ENCODE results near the gene KCNK5.
A peak's percentile ranks its signal among the peaks of the same experiment; 100 is the strongest.

Gene KCNK5
- 1.8 to 5.9 (median 3.5) reads per million in 4 donors for total RNA-seq

GRCh38 chr6:39228992-39229767 lies at the start of gene KCNK5:
TSS of gene KCNK5 (minus strand) at chr6:39229475. CDS start at chr6:39229111, 364 bp downstream.
- DNase-seq, result peak; percentile 36 to 93 (median 41)

GRCh38 chr6:39276379-39276995 lies 47.2 kb upstream of the KCNK5 start:
- DNase-seq, result no peak

GRCh38 chr6:39274903-39275302 lies 45.6 kb upstream of the KCNK5 start:
- DNase-seq, result no peak

- DNase-seq, result no peak
Measured at GRCh38 chr6:39274471-39274870, 45.2 kb upstream of the KCNK5 start.

GRCh38 chr6:39273406-39273821 lies 44.1 kb upstream of the KCNK5 start:
- DNase-seq, result no peak

DNA sequence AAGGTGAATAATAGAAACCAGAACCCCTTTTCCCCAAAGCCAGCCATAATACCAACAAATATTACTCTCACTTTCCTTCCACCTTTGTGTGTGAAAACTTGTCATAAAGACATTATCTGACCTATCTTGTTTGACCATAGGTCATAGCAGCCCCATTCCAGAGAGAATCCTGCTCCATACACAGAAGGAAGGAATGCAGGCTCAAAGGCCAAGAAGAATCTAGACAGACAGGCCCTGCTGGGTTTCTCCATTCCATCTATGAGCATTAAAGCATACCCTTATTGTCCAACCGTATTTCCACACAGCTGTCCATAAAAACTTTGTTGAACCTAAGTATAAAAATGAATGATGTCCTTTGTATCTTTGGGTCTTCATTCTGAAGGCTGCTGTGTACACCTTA lies 40.7 kb upstream of the KCNK5 start:
- DNase-seq, result no peak

DNA sequence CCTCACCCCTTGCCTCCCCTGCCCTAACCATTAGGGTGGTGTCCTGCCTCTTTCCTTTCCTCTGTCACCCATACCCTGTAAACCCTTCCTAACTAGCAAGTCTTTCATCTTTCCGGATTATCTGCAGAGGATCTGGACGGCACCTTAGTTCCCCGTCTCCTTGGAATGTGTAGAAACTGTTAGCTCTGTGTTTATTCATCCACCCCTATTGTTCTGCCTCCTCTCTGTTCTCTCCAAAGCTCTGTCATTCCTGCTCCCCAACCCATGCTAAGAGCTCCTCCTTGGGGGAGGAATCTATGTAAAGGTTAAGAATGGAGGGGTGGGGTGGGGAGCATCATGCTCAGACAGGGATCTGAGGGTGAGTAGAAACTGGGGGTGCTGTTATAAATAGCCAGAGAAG lies 39.4 kb upstream of the KCNK5 start:
- no peak for DNase-seq

DNA sequence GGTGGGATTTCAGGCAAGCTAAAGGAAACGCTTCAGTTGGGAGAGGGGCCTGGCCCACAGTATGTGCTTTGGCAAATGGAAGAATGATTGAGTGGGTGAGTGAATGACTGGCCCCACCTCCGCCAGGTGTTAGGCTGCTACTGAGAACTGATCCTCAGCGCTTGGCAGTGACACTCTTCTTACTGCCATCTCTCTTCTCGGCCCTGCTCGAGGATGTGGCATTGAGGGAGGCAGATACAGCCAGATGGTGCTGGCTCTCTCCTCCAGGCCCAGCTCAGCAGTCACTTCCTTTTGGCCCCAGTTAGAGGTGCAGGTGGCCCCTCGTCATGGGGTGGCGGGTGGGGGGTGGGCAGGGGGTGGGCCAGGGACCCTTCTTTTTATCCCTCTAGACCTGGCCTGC lies 38.9 kb upstream of the KCNK5 start:
- no peak for DNase-seq

- DNase-seq, result no peak
Measured at GRCh38 chr6:39266782-39267355, 37.6 kb upstream of the KCNK5 start.

DNA sequence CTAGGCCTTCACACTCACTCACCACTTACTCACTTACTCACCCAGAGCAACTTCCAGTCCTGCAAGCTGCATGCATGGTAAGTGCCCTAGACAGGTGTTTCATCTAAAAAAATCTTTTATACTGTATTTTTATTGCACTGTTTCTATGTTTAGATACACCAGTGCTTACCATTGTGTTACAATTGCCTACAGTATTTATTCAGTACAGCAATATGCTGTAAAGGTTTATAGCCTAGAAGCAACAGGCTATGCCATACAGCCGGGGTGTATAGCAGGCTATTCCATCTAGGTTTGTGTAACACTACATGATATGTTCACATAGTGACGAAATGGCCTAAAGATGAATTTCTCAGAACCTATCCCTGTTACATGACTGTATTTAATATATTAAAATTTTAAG lies 37.1 kb upstream of the KCNK5 start:
- no peak for DNase-seq

DNA sequence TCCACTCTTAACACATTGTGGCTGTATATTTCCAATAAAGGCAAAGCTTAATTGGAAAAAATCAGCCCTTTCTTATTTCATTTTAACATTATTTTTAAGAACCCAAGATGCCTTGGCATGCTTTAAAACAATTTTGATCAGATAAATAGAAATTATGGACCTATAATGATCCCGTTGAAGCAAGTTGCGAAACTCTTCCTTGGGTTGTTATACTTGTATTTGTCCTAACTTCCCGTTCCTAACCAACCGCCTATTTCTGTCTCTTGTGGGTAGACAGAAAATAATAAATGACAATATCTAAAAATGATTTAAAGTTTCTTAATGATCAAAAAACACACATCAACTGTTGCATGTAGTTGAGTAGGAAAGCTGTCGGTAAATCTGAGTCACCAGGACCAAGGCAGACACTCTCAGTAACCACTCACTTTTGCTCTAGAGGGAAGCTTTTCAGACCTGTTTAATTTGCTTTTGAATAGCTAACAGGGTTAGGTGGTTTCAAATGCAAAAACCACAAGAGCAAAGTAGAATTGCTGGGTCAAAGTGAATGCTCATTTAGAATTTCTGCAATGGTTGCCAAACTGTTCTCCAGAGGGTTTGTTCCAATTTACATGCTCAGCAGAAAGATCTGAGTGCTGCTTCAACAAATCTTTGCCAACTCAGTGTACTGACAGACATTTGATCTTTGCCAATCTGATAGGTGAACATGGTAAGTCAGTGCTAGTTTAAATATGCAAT lies 34.2 kb upstream of the KCNK5 start:
- DNase-seq, result no peak

DNA sequence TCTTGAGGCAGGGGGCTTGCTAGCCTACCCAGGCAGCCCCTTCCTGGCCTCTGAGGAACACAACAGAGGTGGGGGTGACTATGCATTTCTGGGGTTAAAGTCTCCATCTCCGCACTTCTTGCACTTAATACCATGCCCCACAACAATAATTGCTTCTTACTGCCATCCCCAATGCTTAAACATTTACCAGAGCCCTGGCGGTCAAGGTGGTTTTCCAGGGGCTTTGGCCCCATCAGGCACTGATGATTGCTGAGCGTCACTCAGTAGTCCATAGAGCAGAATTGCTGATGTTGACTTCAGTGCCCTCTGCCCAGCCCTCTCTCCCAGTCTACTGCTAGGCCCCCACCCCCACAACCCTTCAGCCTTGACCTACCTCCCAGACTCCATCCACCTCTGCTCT lies 32.5 kb upstream of the KCNK5 start:
- DNase-seq, result no peak

GRCh38 chr6:39260953-39261352 lies 31.7 kb upstream of the KCNK5 start:
- DNase-seq, result no peak

GRCh38 chr6:39260456-39260855 lies 31.2 kb upstream of the KCNK5 start:
- no peak for DNase-seq

- DNase-seq, result no peak
Measured at GRCh38 chr6:39256294-39256940, 27.1 kb upstream of the KCNK5 start.

GRCh38 chr6:39254999-39255535 lies 25.8 kb upstream of the KCNK5 start:
- DNase-seq, result no peak

DNA sequence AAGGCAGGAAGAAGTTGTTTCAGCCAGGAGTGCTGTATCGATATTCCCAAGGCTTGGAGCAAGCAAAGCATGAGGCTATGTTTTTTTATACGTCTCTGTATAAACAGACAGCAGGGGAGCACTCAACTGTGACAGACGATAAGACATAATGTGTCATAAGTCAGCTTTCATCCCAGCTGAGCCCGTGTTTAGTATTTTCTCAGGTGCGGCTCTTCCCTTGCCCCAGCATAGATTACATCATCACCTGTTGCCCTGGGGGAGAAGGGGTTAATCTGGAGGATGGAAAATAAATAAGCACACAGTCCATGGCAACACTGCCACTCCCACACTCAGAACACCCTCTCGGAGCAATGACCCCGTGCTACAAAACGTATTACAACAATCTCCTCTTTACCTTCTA lies 22.1 kb upstream of the KCNK5 start:
- no peak for DNase-seq

GRCh38 chr6:39250507-39250906 lies 21.2 kb upstream of the KCNK5 start:
- DNase-seq, result no peak

- no peak for DNase-seq
Measured at GRCh38 chr6:39249278-39249677, 20.0 kb upstream of the KCNK5 start.

- DNase-seq, result no peak
Measured at GRCh38 chr6:39247667-39248194, 18.5 kb upstream of the KCNK5 start.

GRCh38 chr6:39243809-39244208 lies 14.5 kb upstream of the KCNK5 start:
- no peak for DNase-seq

DNA sequence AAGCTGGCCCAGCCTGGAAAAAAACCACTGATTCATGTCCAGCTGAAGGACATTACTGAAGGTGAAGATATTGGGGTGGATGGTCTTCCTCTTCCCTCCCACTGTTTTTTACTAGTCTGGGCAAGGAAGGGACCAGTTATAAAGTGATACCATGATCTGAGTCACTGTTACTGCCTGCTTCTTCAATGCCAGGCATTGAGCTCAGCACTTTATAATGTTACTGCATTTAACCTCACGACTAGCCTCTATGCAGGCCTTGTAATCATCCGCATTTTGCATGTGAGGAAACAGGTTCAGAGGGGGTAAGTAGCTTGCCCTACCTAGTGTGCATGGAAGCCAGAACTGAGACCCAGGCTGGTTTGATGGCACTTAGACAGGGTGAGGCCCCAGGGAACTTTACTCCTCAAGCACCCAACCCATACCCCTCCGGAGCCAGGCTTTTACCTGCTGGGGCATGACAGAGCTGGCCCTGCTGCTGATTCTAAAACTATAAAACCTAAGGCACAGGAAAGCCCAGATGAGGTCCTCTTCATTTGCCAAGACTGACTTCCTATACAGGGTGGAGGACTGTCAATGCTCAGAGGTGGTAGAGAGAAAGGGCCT lies 11.0 kb upstream of the KCNK5 start:
- DNase-seq, result no peak
